Right atrium auricular region (tissue), 2 donors: ENCODE results near the gene MTUS2. TPM values are rescaled to one million over a fixed set of nuclear protein-coding genes. Genes with fewer than 3 reads are reported as not detected.

Experiments used
- DNase-seq: peaks from one replicate; pipeline ENCODE4 v3.0.0-alpha.2; 2019; ENCODE audit warnings: low spot score
- H3K27ac ChIP-seq, 2 donors: fragments of 200-600 bp; sonication (generic); 1 replicate in 1 of 2; 2 replicates in 1 of 2; pipeline ENCODE4 v1.5.1; 2016 to 2019
- H3K27me3 ChIP-seq, 2 donors: fragments of 200-600 bp; sonication (generic); one replicate each; pipeline versions ENCODE4 v1.5.1 to v1.6.0; 2017 to 2019
- H3K36me3 ChIP-seq: fragments of 200-600 bp; sonication (generic); one replicate; pipeline ENCODE4 v1.5.1; 2016
- H3K4me1 ChIP-seq, 2 donors: fragments of 200-600 bp; sonication (generic); one replicate each; pipeline versions ENCODE4 v1.5.1 to v1.6.0; 2017 to 2019
- H3K4me3 ChIP-seq, 2 donors: fragments of 200-600 bp; sonication (generic); 1 replicate in 1 of 2; 2 replicates in 1 of 2; pipeline ENCODE4 v1.5.1; 2017 to 2019; ENCODE audit warnings: mild to moderate bottlenecking in 1 of 2, moderate library complexity in 1 of 2
- H3K9me3 ChIP-seq, 2 donors: fragments of 200-600 bp; sonication (generic); one replicate each; pipeline ENCODE4 v1.5.1; 2019
- CTCF ChIP-seq, 2 donors: fragments of 200-600 bp; sonication (generic); IDR thresholded peaks; one replicate each; pipeline ENCODE4 v1.5.1; 2019; ENCODE audit warnings: antibody characterized with exemption in 2 of 2
- total RNA-seq, 2 donors: library from RNA; depleted of rRNA; stranded (reverse); fragments of >200 nt; gene quantifications; one replicate each; pipeline ENCODE4 v1.1.0, GENCODE V29; 2016

Gene MTUS2
- total RNA-seq, 2 donors from 2014 or later: 34.6 to 142 TPM

GRCh38 chr13:29456419-29456818 is 636.3 kb downstream of the MTUS2 start:
- no peaks in the 10 kb centered on the region for H3K36me3 ChIP-seq
- no peak for DNase-seq
- no peaks in the 10 kb centered on the region for H3K9me3 ChIP-seq
- H3K27ac ChIP-seq: peak overlapping the region in 1 of 2 donors; percentile 61
- H3K27me3 ChIP-seq: no peaks in the 10 kb centered on the region
- no peak overlapping the region for H3K4me3 ChIP-seq
- no peak for TF ChIP-seq CTCF (IDR thresholded peaks at IDR 0.05)
- peaks cover 0 to 17% of the 10 kb centered on the region in 2 donors for H3K4me1 ChIP-seq

DNA sequence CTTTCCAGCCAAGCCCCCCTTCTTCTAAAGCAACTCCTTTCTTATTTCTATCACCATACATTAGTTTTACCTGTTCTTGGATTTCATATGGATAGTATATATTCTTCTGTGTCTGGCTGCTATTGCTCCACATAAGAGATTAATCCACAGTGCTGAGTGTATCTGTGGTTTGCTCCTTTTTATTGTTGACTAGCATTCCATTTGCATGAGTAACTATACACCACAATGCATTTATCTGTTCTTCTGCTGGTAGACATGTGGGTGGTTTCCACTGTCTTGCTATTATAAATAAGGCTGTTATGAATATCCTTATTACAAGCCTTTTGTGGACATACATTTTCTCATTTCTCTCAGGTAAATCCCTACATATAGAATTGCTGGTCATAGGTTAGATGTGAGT is 637.2 kb downstream of the MTUS2 start:
- TF ChIP-seq CTCF (IDR thresholded peaks at IDR 0.05): no peak
- H3K9me3 ChIP-seq: no peaks in the 10 kb centered on the region
- H3K36me3 ChIP-seq: no peaks in the 10 kb centered on the region
- no peaks in the 10 kb centered on the region for H3K27me3 ChIP-seq
- H3K4me3 ChIP-seq: no peak overlapping the region
- peaks cover 0 to 17% of the 10 kb centered on the region in 2 donors for H3K4me1 ChIP-seq
- no peak for DNase-seq
- peak overlapping the region in 1 of 2 donors; percentile 69 for H3K27ac ChIP-seq

DNA sequence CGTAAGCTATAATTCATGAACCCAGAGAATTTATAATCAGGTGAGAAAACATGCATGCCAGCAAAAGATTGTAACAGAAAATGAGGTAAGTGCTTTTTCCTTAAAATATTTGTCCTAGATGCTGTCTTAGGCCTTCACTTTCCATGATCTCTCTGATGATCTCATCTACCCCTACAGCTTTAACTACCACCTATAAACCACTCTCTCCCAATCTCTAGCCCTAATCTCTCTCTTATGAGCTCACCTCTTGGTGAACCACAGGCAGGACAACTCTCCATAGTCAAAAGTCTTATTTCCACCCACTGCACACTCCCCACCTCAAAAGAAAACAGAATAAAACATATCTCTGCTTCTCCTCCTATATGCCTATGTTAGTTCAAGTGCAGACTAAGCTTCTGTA is 638.3 kb downstream of the MTUS2 start:
- Histone ChIP-seq H3K27ac (peak overlapping the region in 1 of 2 donors; percentile 69), H3K4me1 (peaks cover 0 to 11% of the 10 kb centered on the region in 2 donors), H3K36me3 (no peaks in the 10 kb centered on the region), H3K27me3 (no peaks in the 10 kb centered on the region), H3K4me3 (no peak overlapping the region), H3K9me3 (no peaks in the 10 kb centered on the region)
- no peak for DNase-seq
- TF ChIP-seq CTCF (IDR thresholded peaks at IDR 0.05): no peak

- no peak for TF ChIP-seq CTCF (IDR thresholded peaks at IDR 0.05)
- Histone ChIP-seq H3K4me3 (no peak overlapping the region), H3K4me1 (peaks cover 0 to 15% of the 10 kb centered on the region in 2 donors), H3K27me3 (no peaks in the 10 kb centered on the region), H3K9me3 (no peaks in the 10 kb centered on the region), H3K27ac (no peak overlapping the region), H3K36me3 (no peaks in the 10 kb centered on the region)
- DNase-seq: peak; percentile 18
Measured at GRCh38 chr13:29459813-29460355, 639.7 kb downstream of the MTUS2 start.

DNA sequence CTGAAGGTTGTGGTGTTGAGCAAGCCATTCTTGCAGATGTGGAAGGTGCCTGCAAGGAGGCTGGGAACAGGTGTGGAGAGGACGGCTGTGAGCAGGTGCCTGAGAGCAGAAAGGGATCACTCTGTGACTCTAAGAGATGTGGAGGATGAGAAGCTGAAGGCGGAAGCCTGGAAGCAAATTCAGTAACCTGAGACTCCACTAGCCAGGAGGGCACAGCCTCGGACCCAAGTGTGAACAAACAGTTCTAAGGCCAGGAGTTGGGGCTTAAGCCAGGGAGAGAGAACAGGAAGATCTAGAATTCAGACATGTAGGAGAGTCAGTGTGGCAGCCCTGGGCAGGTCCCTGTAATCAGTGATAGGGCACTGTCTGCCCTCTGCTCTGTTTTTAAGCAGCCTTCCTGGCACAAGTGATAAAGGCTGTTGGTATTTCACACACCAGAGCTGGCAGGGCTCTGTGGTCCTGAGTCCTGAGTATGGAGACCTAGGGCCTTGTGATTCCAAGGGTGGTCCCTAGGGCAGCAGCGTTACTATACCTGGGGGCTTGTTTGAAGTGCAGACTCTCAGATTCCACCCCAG is 644.1 kb downstream of the MTUS2 start:
- peak overlapping the region; percentile 39 to 85 for H3K27ac ChIP-seq
- H3K36me3 ChIP-seq: no peaks in the 10 kb centered on the region
- H3K27me3 ChIP-seq: no peaks in the 10 kb centered on the region
- H3K9me3 ChIP-seq: no peaks in the 10 kb centered on the region
- no peak for DNase-seq
- H3K4me3 ChIP-seq: no peak overlapping the region
- H3K4me1 ChIP-seq: peaks cover 0 to 32% of the 10 kb centered on the region in 2 donors
- TF ChIP-seq CTCF (IDR thresholded peaks at IDR 0.05): no peak
